OCI-LY7 (cell line): ENCODE measurements around the gene CYB5R3.

Source experiments
- EZH2phosphoT487 ChIP-seq: fragments of 200-600 bp; sonication (generic); IDR thresholded peaks from 2 replicates; pipeline ENCODE4 v1.6.1; 2018; ENCODE audit warnings: low read depth, borderline replicate concordance, mild to moderate bottlenecking, mixed run types, antibody characterized with exemption, low read length, moderate library complexity, mixed read lengths
- TF ChIP-seq, protein P1 (sequence below): fragments of 200-600 bp; sonication (generic); conservative IDR thresholded peaks from 2 replicates; pipeline ENCODE4 v1.5.1; 2014; ENCODE audit warnings: mild to moderate bottlenecking, antibody characterized with exemption, low read length, moderate library complexity, mixed read lengths

DNA sequence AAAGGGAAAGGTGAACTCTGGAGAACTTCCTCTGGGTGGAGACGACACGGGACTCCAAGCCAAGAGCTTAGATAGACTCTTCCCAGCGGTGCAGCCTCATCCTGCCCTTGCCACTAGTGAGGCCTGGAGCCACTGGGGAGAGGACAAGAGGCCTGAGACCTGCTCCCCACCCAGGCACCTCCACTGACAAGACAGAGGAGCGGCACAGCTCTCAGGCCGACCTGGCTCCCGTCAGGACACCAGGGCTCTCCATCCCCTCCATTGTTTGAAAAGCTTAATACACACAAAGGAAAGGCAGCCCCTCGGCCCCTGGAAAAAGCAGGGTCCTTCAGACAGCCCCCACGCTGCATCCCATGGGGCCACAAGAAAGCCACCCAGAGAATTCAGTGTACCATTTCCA lies 64.1 kb downstream of the CYB5R3 start:
- TF ChIP-seq, protein P1, sequence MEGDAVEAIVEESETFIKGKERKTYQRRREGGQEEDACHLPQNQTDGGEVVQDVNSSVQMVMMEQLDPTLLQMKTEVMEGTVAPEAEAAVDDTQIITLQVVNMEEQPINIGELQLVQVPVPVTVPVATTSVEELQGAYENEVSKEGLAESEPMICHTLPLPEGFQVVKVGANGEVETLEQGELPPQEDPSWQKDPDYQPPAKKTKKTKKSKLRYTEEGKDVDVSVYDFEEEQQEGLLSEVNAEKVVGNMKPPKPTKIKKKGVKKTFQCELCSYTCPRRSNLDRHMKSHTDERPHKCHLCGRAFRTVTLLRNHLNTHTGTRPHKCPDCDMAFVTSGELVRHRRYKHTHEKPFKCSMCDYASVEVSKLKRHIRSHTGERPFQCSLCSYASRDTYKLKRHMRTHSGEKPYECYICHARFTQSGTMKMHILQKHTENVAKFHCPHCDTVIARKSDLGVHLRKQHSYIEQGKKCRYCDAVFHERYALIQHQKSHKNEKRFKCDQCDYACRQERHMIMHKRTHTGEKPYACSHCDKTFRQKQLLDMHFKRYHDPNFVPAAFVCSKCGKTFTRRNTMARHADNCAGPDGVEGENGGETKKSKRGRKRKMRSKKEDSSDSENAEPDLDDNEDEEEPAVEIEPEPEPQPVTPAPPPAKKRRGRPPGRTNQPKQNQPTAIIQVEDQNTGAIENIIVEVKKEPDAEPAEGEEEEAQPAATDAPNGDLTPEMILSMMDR = no peak
- no peak for TF ChIP-seq EZH2phosphoT487
